ENCODE measurements around the gene SFXN3. TPM values are rescaled to one million over a fixed set of nuclear protein-coding genes. Genes with fewer than 3 reads are reported as not detected.

Gene SFXN3
- total RNA-seq, 1 experiment from 2014 or later, result 5.6 TPM

DNA sequence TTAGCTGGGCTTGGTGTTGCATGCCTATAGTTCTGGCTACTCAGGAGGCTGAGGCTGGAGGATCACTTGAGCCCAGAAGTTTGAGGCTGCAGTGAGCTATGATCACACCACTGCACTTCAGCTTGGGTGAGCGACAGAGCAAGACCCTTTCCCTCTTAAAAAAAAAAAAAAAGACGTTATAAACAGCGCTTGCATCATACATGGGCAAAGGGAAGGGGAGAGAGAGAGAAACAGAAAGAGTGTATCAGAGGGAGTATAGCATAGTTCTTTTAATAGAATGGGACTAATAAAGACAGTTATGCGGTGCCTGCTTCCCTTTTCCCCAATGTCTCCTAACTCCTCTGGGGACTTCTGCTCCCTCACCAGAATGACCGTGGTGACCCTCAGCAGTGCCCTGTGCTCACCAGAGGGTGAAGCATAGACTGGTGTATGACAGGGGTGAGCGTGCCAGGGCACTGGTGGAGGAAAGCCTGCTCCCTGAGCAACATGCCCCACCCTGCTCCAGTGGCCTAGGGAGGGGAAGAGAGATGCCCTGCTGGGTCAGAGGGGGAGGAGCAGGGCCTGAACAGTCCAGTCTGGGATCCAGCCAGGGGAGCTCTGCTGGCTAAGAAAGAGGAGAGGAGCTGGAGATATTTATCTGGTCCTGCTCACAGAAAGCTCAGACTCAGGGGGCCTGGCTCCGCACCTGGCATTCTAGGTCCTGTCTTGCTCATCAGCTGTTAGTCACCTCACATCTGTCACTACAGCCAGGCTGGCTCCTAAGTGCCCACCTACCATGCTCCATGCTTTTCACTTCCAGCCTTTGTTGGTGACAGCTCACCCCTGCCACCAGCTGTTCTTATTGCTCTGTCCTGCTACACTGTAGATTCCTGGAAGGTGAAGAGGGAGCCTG is 2.3 kb upstream of the SFXN3 start:
- Mint-ChIP-seq H3K27ac (no peak overlapping the region), H3K36me3 (no peaks in the 10 kb centered on the region), H3K4me3 (no peak overlapping the region), H3K4me1 (peaks cover 36% of the 10 kb centered on the region), H3K9me3 (no peaks in the 10 kb centered on the region), H3K27me3 (ENCODE audit: low read depth) (peaks cover 39% of the 10 kb centered on the region)
- POLR2A ChIA-PET, result no interaction called here
- DNase-seq (ENCODE audit: low spot score), result no peak
- ATAC-seq, result no peak
- CTCF ChIA-PET, result interaction anchor here (0.6 to 6.9 kb wide), 14 partner anchors 10 to 67 kb away, joined by 3 to 219 read pairs (median 12); partner anchors contain the start of gene SEMA4G
- TF ChIP-seq, protein P1, sequence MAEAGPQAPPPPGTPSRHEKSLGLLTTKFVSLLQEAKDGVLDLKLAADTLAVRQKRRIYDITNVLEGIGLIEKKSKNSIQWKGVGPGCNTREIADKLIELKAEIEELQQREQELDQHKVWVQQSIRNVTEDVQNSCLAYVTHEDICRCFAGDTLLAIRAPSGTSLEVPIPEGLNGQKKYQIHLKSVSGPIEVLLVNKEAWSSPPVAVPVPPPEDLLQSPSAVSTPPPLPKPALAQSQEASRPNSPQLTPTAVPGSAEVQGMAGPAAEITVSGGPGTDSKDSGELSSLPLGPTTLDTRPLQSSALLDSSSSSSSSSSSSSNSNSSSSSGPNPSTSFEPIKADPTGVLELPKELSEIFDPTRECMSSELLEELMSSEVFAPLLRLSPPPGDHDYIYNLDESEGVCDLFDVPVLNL (CRISPR knock-in tag; IDR thresholded peaks at IDR 0.05; ENCODE audit: borderline replicate concordance, low read depth), result no peak
- no peak for TF ChIP-seq NFATC4 (CRISPR knock-in tag; IDR thresholded peaks at IDR 0.05)

DNA sequence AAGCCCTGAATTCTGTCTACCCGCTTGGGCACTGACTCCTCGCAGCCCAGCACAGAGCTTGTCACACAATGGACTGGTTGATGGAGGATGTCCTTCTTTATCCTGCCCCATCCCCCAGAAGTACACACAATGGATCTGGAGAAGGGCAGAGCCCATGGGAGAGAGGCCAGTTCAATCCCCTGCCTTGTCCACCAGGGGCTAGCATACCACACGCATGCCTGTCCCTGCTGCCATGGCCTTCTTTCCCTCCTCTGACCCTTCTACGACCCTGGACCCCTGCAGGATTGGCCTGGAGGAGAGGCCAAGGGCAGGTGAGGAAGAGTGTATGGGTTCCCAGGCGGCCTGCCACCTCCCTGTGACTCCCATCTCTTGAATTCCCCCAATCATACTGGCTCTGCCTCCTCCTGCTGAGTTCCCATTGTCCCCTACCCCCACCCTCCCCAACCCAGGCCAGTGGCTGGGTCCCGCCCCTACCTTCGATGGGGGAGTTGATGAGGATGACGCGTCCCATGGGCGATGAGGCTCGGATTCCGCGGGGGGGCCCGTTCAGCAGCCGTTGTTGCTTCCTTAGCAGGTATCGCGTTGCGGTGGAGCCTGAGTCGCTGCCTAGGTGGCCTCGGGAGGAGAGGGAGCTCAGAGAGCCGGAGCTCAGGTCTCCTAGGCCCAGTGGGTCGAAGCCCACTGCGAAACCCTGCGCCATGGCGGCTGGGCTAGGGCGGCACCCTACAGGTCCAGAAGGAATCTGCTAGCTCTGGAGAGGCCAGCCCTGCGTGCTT is 1.3 kb upstream of the SFXN3 start:
- Mint-ChIP-seq H3K36me3 (no peaks in the 10 kb centered on the region), H3K27ac (no peak overlapping the region), H3K9me3 (no peaks in the 10 kb centered on the region), H3K4me3 (no peak overlapping the region), H3K27me3 (ENCODE audit: low read depth) (peaks cover 49% of the 10 kb centered on the region), H3K4me1 (peaks cover 36% of the 10 kb centered on the region)
- DNase-seq (ENCODE audit: low spot score) (no peak), ATAC-seq (peak; percentile 7)
- CTCF ChIA-PET, result interaction anchor here (0.6 to 6.9 kb wide), 24 partner anchors 9 to 1114 kb away, joined by 3 to 219 read pairs (median 4); partner anchors contain the start of genes LZTS2 and SEMA4G
- POLR2A ChIA-PET, result interaction anchor here (1.1 kb wide), 1 partner anchor 31 kb away, joined by 3 read pairs; no protein-coding TSS in a partner anchor
- TF ChIP-seq, protein P2, sequence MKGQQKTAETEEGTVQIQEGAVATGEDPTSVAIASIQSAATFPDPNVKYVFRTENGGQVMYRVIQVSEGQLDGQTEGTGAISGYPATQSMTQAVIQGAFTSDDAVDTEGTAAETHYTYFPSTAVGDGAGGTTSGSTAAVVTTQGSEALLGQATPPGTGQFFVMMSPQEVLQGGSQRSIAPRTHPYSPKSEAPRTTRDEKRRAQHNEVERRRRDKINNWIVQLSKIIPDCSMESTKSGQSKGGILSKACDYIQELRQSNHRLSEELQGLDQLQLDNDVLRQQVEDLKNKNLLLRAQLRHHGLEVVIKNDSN (CRISPR knock-in tag; IDR thresholded peaks at IDR 0.05), result no peak
- TF ChIP-seq, protein P3, sequence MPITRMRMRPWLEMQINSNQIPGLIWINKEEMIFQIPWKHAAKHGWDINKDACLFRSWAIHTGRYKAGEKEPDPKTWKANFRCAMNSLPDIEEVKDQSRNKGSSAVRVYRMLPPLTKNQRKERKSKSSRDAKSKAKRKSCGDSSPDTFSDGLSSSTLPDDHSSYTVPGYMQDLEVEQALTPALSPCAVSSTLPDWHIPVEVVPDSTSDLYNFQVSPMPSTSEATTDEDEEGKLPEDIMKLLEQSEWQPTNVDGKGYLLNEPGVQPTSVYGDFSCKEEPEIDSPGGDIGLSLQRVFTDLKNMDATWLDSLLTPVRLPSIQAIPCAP (CRISPR knock-in tag; IDR thresholded peaks at IDR 0.05), result no peak
- TF ChIP-seq MXD4 (CRISPR knock-in tag; IDR thresholded peaks at IDR 0.05; ENCODE audit: borderline replicate concordance), result no peak
- TF ChIP-seq, protein P4, sequence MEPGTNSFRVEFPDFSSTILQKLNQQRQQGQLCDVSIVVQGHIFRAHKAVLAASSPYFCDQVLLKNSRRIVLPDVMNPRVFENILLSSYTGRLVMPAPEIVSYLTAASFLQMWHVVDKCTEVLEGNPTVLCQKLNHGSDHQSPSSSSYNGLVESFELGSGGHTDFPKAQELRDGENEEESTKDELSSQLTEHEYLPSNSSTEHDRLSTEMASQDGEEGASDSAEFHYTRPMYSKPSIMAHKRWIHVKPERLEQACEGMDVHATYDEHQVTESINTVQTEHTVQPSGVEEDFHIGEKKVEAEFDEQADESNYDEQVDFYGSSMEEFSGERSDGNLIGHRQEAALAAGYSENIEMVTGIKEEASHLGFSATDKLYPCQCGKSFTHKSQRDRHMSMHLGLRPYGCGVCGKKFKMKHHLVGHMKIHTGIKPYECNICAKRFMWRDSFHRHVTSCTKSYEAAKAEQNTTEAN (CRISPR knock-in tag; IDR thresholded peaks at IDR 0.05), result no peak
- TF ChIP-seq NR2C2 (CRISPR knock-in tag; IDR thresholded peaks at IDR 0.05), result no peak
- TF ChIP-seq, protein P5, sequence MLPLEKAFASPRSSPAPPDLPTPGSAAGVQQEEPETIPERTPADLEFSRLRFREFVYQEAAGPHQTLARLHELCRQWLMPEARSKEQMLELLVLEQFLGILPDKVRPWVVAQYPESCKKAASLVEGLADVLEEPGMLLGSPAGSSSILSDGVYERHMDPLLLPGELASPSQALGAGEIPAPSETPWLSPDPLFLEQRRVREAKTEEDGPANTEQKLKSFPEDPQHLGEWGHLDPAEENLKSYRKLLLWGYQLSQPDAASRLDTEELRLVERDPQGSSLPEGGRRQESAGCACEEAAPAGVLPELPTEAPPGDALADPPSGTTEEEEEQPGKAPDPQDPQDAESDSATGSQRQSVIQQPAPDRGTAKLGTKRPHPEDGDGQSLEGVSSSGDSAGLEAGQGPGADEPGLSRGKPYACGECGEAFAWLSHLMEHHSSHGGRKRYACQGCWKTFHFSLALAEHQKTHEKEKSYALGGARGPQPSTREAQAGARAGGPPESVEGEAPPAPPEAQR (CRISPR knock-in tag; IDR thresholded peaks at IDR 0.05), result no peak
- TF ChIP-seq, protein P6, sequence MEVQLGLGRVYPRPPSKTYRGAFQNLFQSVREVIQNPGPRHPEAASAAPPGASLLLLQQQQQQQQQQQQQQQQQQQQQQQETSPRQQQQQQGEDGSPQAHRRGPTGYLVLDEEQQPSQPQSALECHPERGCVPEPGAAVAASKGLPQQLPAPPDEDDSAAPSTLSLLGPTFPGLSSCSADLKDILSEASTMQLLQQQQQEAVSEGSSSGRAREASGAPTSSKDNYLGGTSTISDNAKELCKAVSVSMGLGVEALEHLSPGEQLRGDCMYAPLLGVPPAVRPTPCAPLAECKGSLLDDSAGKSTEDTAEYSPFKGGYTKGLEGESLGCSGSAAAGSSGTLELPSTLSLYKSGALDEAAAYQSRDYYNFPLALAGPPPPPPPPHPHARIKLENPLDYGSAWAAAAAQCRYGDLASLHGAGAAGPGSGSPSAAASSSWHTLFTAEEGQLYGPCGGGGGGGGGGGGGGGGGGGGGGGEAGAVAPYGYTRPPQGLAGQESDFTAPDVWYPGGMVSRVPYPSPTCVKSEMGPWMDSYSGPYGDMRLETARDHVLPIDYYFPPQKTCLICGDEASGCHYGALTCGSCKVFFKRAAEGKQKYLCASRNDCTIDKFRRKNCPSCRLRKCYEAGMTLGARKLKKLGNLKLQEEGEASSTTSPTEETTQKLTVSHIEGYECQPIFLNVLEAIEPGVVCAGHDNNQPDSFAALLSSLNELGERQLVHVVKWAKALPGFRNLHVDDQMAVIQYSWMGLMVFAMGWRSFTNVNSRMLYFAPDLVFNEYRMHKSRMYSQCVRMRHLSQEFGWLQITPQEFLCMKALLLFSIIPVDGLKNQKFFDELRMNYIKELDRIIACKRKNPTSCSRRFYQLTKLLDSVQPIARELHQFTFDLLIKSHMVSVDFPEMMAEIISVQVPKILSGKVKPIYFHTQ (CRISPR knock-in tag; IDR thresholded peaks at IDR 0.05), result no peak
- TF ChIP-seq IRF2 (CRISPR knock-in tag; IDR thresholded peaks at IDR 0.05; ENCODE audit: borderline replicate concordance, low read depth), result no peak
- TF ChIP-seq CBFB (CRISPR knock-in tag; IDR thresholded peaks at IDR 0.05; ENCODE audit: low read depth), result no peak
- TF ChIP-seq KAT7 (CRISPR knock-in tag; IDR thresholded peaks at IDR 0.05; ENCODE audit: borderline replicate concordance), result no peak
- no peak for TF ChIP-seq TCF7 (CRISPR knock-in tag; IDR thresholded peaks at IDR 0.05; ENCODE audit: low read depth)

Measured in WTC11 (cell line).